Fibroblast of lung (primary cell): Measurements from ENCODE around the gene TIMM44. TPM values are rescaled to one million over a fixed set of nuclear protein-coding genes. Genes with fewer than 3 reads are reported as not detected.

Source experiments
- DNase-seq, 2 donors: peaks; one replicate each; pipeline versions ENCODE4 v3.0.0 to v3.0.0-alpha.2; 2010; ENCODE audit warnings: low read depth in 2 of 2
- H2AFZ ChIP-seq: 2 replicates; pipeline ENCODE4 v1.5.1; 2012; ENCODE audit warnings: low read length, control low read depth, inconsistent platforms
- H3K27ac ChIP-seq: 2 replicates; pipeline ENCODE4 v1.5.1; 2011; ENCODE audit warnings: low read length, control low read depth; ENCODE audit not compliant: insufficient read depth
- H3K27me3 ChIP-seq: 2 replicates; pipeline ENCODE4 v1.5.1; 2011; ENCODE audit warnings: mild to moderate bottlenecking, low read length; ENCODE audit not compliant: control insufficient read depth, insufficient read depth
- H3K36me3 ChIP-seq: 2 replicates; pipeline ENCODE4 v1.5.1; 2011; ENCODE audit warnings: low read length; ENCODE audit not compliant: control insufficient read depth, insufficient read depth
- H3K4me1 ChIP-seq: 2 replicates; pipeline ENCODE4 v1.5.1; 2011; ENCODE audit warnings: low read length; ENCODE audit not compliant: control insufficient read depth, insufficient read depth; ENCODE audit errors: extremely low read depth
- H3K4me2 ChIP-seq: 2 replicates; pipeline ENCODE4 v1.5.1; 2011; ENCODE audit warnings: low read length, control low read depth; ENCODE audit not compliant: insufficient read depth; ENCODE audit errors: extremely low read depth
- H3K4me3 ChIP-seq, 4 experiments: fragments of 200-600 bp in 1 of 4; sonication (generic) in 1 of 4; replicated peaks in 1 of 4; 2 replicates each; pipeline ENCODE4 v1.5.1; 2011 to 2016; ENCODE audit warnings: low read length in 4 of 4, low read depth in 3 of 4, mild to moderate bottlenecking in 3 of 4, control low read depth in 2 of 4, inconsistent platforms in 1 of 4, mixed read lengths in 1 of 4; ENCODE audit not compliant: insufficient read depth in 1 of 4; ENCODE audit errors: control extremely low read depth in 1 of 4
- H3K79me2 ChIP-seq: 2 replicates; pipeline ENCODE4 v1.5.1; 2012; ENCODE audit warnings: mild to moderate bottlenecking, low read length, inconsistent platforms; ENCODE audit not compliant: control insufficient read depth, insufficient read depth
- H3K9ac ChIP-seq: 2 replicates; pipeline ENCODE4 v1.5.1; 2011; ENCODE audit warnings: mild to moderate bottlenecking, low read length, control low read depth; ENCODE audit not compliant: insufficient read depth
- H3K9me3 ChIP-seq: 2 replicates; pipeline ENCODE4 v1.5.1; 2012; ENCODE audit warnings: low read depth, low read length; ENCODE audit not compliant: control insufficient read depth, insufficient read depth
- H4K20me1 ChIP-seq: 2 replicates; pipeline ENCODE4 v1.5.1; 2011; ENCODE audit warnings: low read length; ENCODE audit not compliant: control insufficient read depth, insufficient read depth; ENCODE audit errors: extremely low read depth
- CTCF ChIP-seq, 2 donors: IDR thresholded peaks in 1 of 2; conservative IDR thresholded peaks in 1 of 2; 1 replicate in 1 of 2; 2 replicates in 1 of 2; pipeline ENCODE4 v1.5.1; 2011 to 2012; ENCODE audit warnings: low read length in 2 of 2, control low read depth in 1 of 2, inconsistent platforms in 1 of 2, low read depth in 1 of 2, mild to moderate bottlenecking in 1 of 2
- EZH2 ChIP-seq: IDR thresholded peaks from 2 replicates; pipeline ENCODE4 v1.5.1; 2012; ENCODE audit warnings: low read length, control low read depth, mild to moderate bottlenecking; ENCODE audit errors: missing control alignments
- polyA plus RNA-seq, 2 donors: library from polyadenylated mRNA; depleted of rRNA in 1 of 2; stranded (reverse) in 1 of 2; unstranded in 1 of 2; fragments of >200 nt; gene quantifications; 2 replicates each; pipeline ENCODE4 v1.2.1, GENCODE V29; 2011 to 2012; ENCODE audit warnings: missing spikeins in 1 of 2
- total RNA-seq: library from RNA; depleted of rRNA; stranded (reverse); fragments of >200 nt; gene quantifications from 2 replicates; pipeline ENCODE4 v1.2.1, GENCODE V29; 2014

TIMM44 gene
- total and polyA plus RNA-seq, 2 donors (not counting 1 experiment from before 2014, with no cell fraction given), result 29.5 to 56.1 TPM

DNA sequence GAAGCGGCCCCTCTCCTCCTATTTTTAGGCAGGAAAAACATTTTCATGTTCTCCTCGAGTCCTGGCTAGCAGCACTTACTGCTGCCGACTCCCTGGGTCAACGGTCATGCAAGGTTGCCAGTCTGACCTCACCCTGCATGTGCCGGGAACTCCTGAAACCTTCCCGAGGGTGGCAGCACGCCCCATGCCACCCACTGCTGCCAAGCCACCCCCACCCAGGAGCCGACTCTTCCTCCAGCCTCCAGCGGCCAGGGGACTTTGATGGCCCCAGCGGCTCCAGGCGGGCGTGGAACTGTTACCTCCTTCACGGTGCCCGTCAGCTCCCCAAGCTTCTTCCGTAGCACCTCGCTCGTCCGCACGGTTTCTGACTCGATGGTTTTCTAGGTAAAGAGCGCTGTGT lies 8.7 kb downstream of the TIMM44 start:
- H3K4me3 ChIP-seq, result no peak overlapping the region
- TF ChIP-seq EZH2, result no peak
- H3K9me3 ChIP-seq, result no peaks in the 10 kb centered on the region
- no peak overlapping the region for H3K27ac ChIP-seq
- H2AFZ ChIP-seq, result no peak overlapping the region
- no peak overlapping the region for H3K4me2 ChIP-seq
- H3K79me2 ChIP-seq, result no peaks in the 10 kb centered on the region
- no peaks in the 10 kb centered on the region for H4K20me1 ChIP-seq
- no peak for DNase-seq
- no peak overlapping the region for H3K9ac ChIP-seq
- H3K36me3 ChIP-seq, result peaks cover 38% of the 10 kb centered on the region
- H3K27me3 ChIP-seq, result no peaks in the 10 kb centered on the region
- H3K4me1 ChIP-seq, result peaks cover 3% of the 10 kb centered on the region

- Histone ChIP-seq H3K9ac (no peak overlapping the region), H3K79me2 (no peaks in the 10 kb centered on the region), H3K9me3 (no peaks in the 10 kb centered on the region), H3K4me2 (no peak overlapping the region), H3K4me3 (no peak overlapping the region), H3K27ac (no peak overlapping the region), H2AFZ (no peak overlapping the region), H3K4me1 (peaks cover 10% of the 10 kb centered on the region), H3K36me3 (peaks cover 38% of the 10 kb centered on the region), H4K20me1 (no peaks in the 10 kb centered on the region), H3K27me3 (no peaks in the 10 kb centered on the region)
- no peak for DNase-seq
- no peak for TF ChIP-seq EZH2
- no peak for TF ChIP-seq CTCF (conservative IDR thresholded peaks at IDR 0.05 in 1 of 2, IDR thresholded peaks at IDR 0.05 in 1 of 2; ENCODE audit: low read depth in 1 of 2, low read length in 2 of 2)
These were observed 9.4 kb downstream of the TIMM44 start for GRCh38 chr19:7933828-7934725.

- Histone ChIP-seq H3K36me3 (peaks cover 38% of the 10 kb centered on the region), H3K9ac (no peak overlapping the region)
These were observed 10.1 kb downstream of the TIMM44 start for GRCh38 chr19:7933411-7933810.

More at GRCh38 chr19:7933411-7933810, 10.1 kb downstream of the TIMM44 start:
- TF ChIP-seq CTCF (conservative IDR thresholded peaks at IDR 0.05 in 1 of 2, IDR thresholded peaks at IDR 0.05 in 1 of 2; ENCODE audit: low read depth in 1 of 2, low read length in 2 of 2), result peak; percentile 8 to 22
- no peak for TF ChIP-seq EZH2
- no peaks in the 10 kb centered on the region for H3K27me3 ChIP-seq
- no peak overlapping the region for H3K4me2 ChIP-seq
- H3K9me3 ChIP-seq, result no peaks in the 10 kb centered on the region
- H3K79me2 ChIP-seq, result no peaks in the 10 kb centered on the region
- H2AFZ ChIP-seq, result no peak overlapping the region
- peaks cover 13% of the 10 kb centered on the region for H3K4me1 ChIP-seq
- no peak overlapping the region for H3K4me3 ChIP-seq
- DNase-seq, result no peak
- H3K27ac ChIP-seq, result no peak overlapping the region
- H4K20me1 ChIP-seq, result no peaks in the 10 kb centered on the region
